Endodermal cell (in vitro differentiated cells): ENCODE data around the gene CARD11. TPM values are rescaled to one million over a fixed set of nuclear protein-coding genes. Genes with fewer than 3 reads are reported as not detected.

Experiments
- DNase-seq: peaks from one replicate; pipeline ENCODE4 v3.0.0-alpha.2; 2017
- H3K27ac ChIP-seq: 2 replicates; pipeline ENCODE4 v1.5.1; 2013; ENCODE audit warnings: mild to moderate bottlenecking, low read depth, low read length, moderate library complexity
- H3K27me3 ChIP-seq: 2 replicates; pipeline ENCODE4 v1.6.1; 2013; ENCODE audit warnings: mild to moderate bottlenecking, low read length, moderate library complexity; ENCODE audit not compliant: insufficient read depth, control insufficient read depth, poor library complexity, severe bottlenecking
- H3K36me3 ChIP-seq: 2 replicates; pipeline ENCODE4 v1.7.0; 2013; ENCODE audit warnings: mild to moderate bottlenecking, low read length, moderate library complexity; ENCODE audit not compliant: control insufficient read depth, insufficient read depth
- H3K4me1 ChIP-seq: one replicate; pipeline ENCODE4 v1.7.0; 2013; ENCODE audit warnings: low read length; ENCODE audit not compliant: control insufficient read depth, insufficient read depth
- H3K4me3 ChIP-seq: 2 replicates; pipeline ENCODE4 v1.5.1; 2013; ENCODE audit warnings: mild to moderate bottlenecking, low read length, moderate library complexity
- H3K9ac ChIP-seq: 2 replicates; pipeline ENCODE4 v1.6.1; 2013; ENCODE audit warnings: mild to moderate bottlenecking, low read length, moderate library complexity; ENCODE audit not compliant: poor library complexity, severe bottlenecking; ENCODE audit errors: extremely low read depth
- H3K9me3 ChIP-seq: 2 replicates; pipeline ENCODE4 v1.6.1; 2013; ENCODE audit warnings: mild to moderate bottlenecking, low read length, moderate library complexity; ENCODE audit not compliant: control insufficient read depth
- H3K27ac Mint-ChIP-seq: 2 replicates; pipeline ENCODE4 v1.8.0; 2020; ENCODE audit warnings: mixed read lengths
- H3K27me3 Mint-ChIP-seq: 2 replicates; pipeline ENCODE4 v1.8.0; 2021; ENCODE audit warnings: mild to moderate bottlenecking, mixed read lengths; ENCODE audit not compliant: insufficient read depth
- H3K36me3 Mint-ChIP-seq: 2 replicates; pipeline ENCODE4 v1.8.0; 2020; ENCODE audit warnings: low read depth, mixed read lengths
- H3K4me1 Mint-ChIP-seq: 2 replicates; pipeline ENCODE4 v1.8.0; 2020; ENCODE audit warnings: mixed read lengths
- H3K4me3 Mint-ChIP-seq: 2 replicates; pipeline ENCODE4 v1.8.0; 2020; ENCODE audit warnings: mild to moderate bottlenecking, moderate library complexity, mixed read lengths
- H3K9me3 Mint-ChIP-seq: 2 replicates; pipeline ENCODE4 v1.8.0; 2020; ENCODE audit warnings: mild to moderate bottlenecking, mixed read lengths
- WGBS, 2 experiments: methylation state at CpG; one replicate each; pipeline versions ENCODE4 v1.1.5 to v1.1.7; 2013; ENCODE audit warnings: missing lambda C conversion rate in 2 of 2, mixed read lengths in 1 of 2; ENCODE audit not compliant: insufficient coverage in 1 of 2, insufficient read length in 1 of 2; 5-methylcytosine and 5-hydroxymethylcytosine counted together
- total RNA-seq, 2 donors: library from RNA; stranded (reverse); fragmentation: NEBNext Ultra II Directional in 1 of 2; extraction: Animal tissue kit (Norgen Biotek cat#: 25700) in 1 of 2; gene quantifications; 2 replicates in 1 of 2; 3 replicates in 1 of 2; pipeline ENCODE4 v1.2.1, GENCODE V29; 2021
- TF ChIP-seq, protein P1 (sequence below): fragments of 200-600 bp; sonication (generic); conservative IDR thresholded peaks from 2 replicates; pipeline ENCODE4 v1.5.0; 2021; ENCODE audit warnings: antibody characterized with exemption, mild to moderate bottlenecking

The CARD11 gene
- total RNA-seq, 2 donors from 2014 or later = 7.2 to 10.8 TPM

DNA sequence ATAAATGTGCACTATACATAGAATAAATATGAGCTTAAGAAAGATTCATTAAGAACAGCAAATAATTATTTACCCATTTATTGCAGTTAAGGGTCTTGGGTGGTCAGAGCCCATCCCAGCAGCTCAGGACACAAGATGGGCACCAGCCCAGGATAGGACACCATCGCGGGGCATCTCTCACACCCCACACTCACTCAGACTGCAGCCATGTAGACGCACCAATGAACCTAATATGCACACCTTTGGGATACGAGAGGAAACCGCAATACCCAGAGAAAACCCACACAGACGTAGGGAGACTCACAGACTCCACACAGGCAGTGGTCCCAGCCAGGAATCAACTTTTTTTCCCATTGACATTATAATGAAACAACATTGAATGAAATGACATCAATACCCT is 36.0 kb downstream of the CARD11 start:
- H3K27ac ChIP-seq = no peak overlapping the region
- H3K4me3 ChIP-seq = no peak overlapping the region
- no peaks in the 10 kb centered on the region for H3K9me3 ChIP-seq
- Mint-ChIP-seq H3K4me3 (no peak overlapping the region), H3K27me3 (no peaks in the 10 kb centered on the region), H3K27ac (no peak overlapping the region), H3K4me1 (no peaks in the 10 kb centered on the region), H3K36me3 (no peaks in the 10 kb centered on the region), H3K9me3 (no peaks in the 10 kb centered on the region)
- H3K36me3 ChIP-seq = no peaks in the 10 kb centered on the region
- TF ChIP-seq, protein P1, sequence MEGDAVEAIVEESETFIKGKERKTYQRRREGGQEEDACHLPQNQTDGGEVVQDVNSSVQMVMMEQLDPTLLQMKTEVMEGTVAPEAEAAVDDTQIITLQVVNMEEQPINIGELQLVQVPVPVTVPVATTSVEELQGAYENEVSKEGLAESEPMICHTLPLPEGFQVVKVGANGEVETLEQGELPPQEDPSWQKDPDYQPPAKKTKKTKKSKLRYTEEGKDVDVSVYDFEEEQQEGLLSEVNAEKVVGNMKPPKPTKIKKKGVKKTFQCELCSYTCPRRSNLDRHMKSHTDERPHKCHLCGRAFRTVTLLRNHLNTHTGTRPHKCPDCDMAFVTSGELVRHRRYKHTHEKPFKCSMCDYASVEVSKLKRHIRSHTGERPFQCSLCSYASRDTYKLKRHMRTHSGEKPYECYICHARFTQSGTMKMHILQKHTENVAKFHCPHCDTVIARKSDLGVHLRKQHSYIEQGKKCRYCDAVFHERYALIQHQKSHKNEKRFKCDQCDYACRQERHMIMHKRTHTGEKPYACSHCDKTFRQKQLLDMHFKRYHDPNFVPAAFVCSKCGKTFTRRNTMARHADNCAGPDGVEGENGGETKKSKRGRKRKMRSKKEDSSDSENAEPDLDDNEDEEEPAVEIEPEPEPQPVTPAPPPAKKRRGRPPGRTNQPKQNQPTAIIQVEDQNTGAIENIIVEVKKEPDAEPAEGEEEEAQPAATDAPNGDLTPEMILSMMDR = no peak
- H3K9ac ChIP-seq = no peak overlapping the region
- no peaks in the 10 kb centered on the region for H3K27me3 ChIP-seq
- DNase-seq = no peak
- 87% methylated on average over 6 of the region's 6 CpGs; no CpG with 5 or more reads in 1 of the 2 experiments for WGBS, 2 experiments
- no peaks in the 10 kb centered on the region for H3K4me1 ChIP-seq

DNA sequence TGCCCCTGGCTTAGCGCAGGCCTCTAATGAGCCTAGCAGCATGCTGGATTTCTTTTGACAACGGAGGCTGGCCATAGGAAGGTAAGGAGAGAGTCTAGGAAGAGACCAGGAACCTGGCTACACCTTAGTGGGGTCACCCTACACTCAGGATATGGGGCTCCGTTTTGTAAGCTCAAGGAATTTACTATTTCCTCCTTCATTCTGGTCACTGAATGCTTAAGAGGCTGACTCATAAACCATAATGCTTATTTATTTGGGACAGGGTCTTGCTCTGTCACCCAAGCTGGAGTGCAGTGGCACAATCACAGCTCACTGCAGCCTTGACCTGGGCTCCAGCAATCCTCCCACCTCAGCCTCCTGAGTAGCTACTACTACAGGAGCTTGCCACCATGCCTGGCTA is 38.4 kb downstream of the CARD11 start:
- WGBS, 2 experiments = 88 to 94% methylated on average over 2 to 3 of the region's 3 CpGs
- no peak overlapping the region for H3K27ac ChIP-seq
- no peak overlapping the region for H3K27ac Mint-ChIP-seq
- no peaks in the 10 kb centered on the region for H3K9me3 ChIP-seq
- no peak overlapping the region for H3K4me3 ChIP-seq
- no peak overlapping the region for H3K9ac ChIP-seq
- DNase-seq = no peak
- H3K27me3 ChIP-seq = no peaks in the 10 kb centered on the region
- no peaks in the 10 kb centered on the region for H3K36me3 ChIP-seq
- TF ChIP-seq, protein P1 = no peak
- no peaks in the 10 kb centered on the region for H3K4me1 ChIP-seq
- H3K27me3 Mint-ChIP-seq = no peaks in the 10 kb centered on the region
- no peak overlapping the region for H3K4me3 Mint-ChIP-seq
- H3K9me3 Mint-ChIP-seq = no peaks in the 10 kb centered on the region
- no peaks in the 10 kb centered on the region for H3K4me1 Mint-ChIP-seq
- H3K36me3 Mint-ChIP-seq = no peaks in the 10 kb centered on the region

- H3K4me3 ChIP-seq = no peak overlapping the region
- no peak for DNase-seq
- Mint-ChIP-seq H3K4me1 (no peaks in the 10 kb centered on the region), H3K36me3 (no peaks in the 10 kb centered on the region), H3K4me3 (no peak overlapping the region), H3K27me3 (no peaks in the 10 kb centered on the region), H3K9me3 (no peaks in the 10 kb centered on the region), H3K27ac (no peak overlapping the region)
- H3K27ac ChIP-seq = no peak overlapping the region
- WGBS, 2 experiments = 84 to 89% methylated on average over 2 to 13 of the region's 13 CpGs
- H3K9me3 ChIP-seq = no peaks in the 10 kb centered on the region
- H3K36me3 ChIP-seq = no peaks in the 10 kb centered on the region
- TF ChIP-seq, protein P1 = no peak
- H3K9ac ChIP-seq = no peak overlapping the region
- H3K4me1 ChIP-seq = no peaks in the 10 kb centered on the region
- no peaks in the 10 kb centered on the region for H3K27me3 ChIP-seq
Observed at GRCh38 chr7:3003936-3004335, 39.7 kb downstream of the CARD11 start.
